HAP-1 (cell line): ENCODE measurements around the gene TBATA.

Experiments used
- DNase-seq, 2 experiments: peaks; one replicate each; pipeline ENCODE4 v3.0.0-alpha.2; 2016 to 2020; ENCODE audit warnings: low spot score in 2 of 2
- H3K27me3 ChIP-seq: fragments of 250-450 bp; sonication (Bioruptor Pico); 2 replicates; pipeline ENCODE4 v1.5.1; 2020; ENCODE audit warnings: low read depth, mild to moderate bottlenecking, moderate library complexity
- H3K36me3 ChIP-seq: fragments of 250-450 bp; sonication (Bioruptor Pico); replicated peaks from 2 replicates; pipeline ENCODE4 v1.5.1; 2020; ENCODE audit warnings: mild to moderate bottlenecking
- H3K4me1 ChIP-seq: fragments of 250-450 bp; sonication (Bioruptor Pico); 2 replicates; pipeline ENCODE4 v1.5.1; 2020; ENCODE audit warnings: mild to moderate bottlenecking
- H3K4me3 ChIP-seq: fragments of 250-450 bp; sonication (Bioruptor Pico); 2 replicates; pipeline ENCODE4 v1.5.1; 2020; ENCODE audit warnings: mild to moderate bottlenecking, moderate library complexity
- H3K9me3 ChIP-seq: fragments of 250-450 bp; sonication (Bioruptor Pico); 2 replicates; pipeline ENCODE4 v1.5.1; 2020; ENCODE audit warnings: mild to moderate bottlenecking, moderate library complexity
- in situ Hi-C: fragments of 300-500 bp; cut with MboI; formaldehyde crosslinking; loops from 3 replicates; pipeline ENCODE4 v1.14.3; 2020; ENCODE audit warnings: low sequenced_read_pairs, inconsistent platforms, mixed read lengths

Gene TBATA

DNA sequence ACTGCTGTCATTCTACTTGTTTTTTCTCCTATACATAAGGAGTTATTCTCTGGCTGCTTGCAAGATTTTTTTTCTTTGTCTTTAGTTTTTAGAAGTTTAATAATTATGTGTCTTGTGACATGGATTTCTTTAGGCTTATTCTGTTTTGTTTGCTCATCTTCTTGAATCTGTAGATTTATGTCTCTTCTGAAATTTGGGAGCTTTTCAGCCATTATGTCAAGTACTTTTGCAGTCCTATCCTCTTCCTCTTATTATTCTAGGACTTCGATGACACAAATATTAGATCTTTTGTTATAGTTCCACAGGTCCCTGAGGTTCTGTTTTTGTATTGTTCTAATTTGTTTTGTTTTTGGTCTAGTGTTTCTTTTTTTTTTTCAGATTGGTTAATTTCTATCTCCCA is 16.7 kb upstream of the TBATA start:
- H3K36me3 ChIP-seq: no peaks in the 10 kb centered on the region
- H3K4me1 ChIP-seq: peaks cover under 1% of the 10 kb centered on the region
- in situ Hi-C loops: no loop called here
- no peak overlapping the region for H3K4me3 ChIP-seq
- no peak for DNase-seq
- H3K27me3 ChIP-seq: no peaks in the 10 kb centered on the region; the same call in 1 of the 2 replicates
- H3K9me3 ChIP-seq: no peaks in the 10 kb centered on the region

DNA sequence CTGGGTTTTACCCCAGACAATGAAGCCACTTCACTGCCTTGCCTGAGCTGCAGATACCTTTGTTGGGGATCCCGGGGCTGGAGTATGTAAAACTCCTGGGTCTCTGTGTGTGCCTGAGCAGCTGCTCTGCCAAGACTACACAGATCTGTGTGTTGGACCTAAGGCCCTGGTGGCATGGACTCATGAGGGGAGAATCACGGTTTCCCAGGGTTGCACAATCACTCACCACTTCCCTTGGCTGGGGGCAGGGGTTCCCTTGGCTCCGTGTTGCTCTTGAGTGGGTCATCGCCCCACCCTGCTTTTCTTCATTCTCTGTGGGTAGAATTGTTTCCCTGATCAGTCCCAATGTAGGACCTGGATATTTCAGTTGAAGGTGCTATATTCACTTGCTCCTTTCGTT is 13.9 kb upstream of the TBATA start:
- no peak overlapping the region for H3K4me3 ChIP-seq
- no peaks in the 10 kb centered on the region; the same call in 1 of the 2 replicates for H3K27me3 ChIP-seq
- H3K9me3 ChIP-seq: no peaks in the 10 kb centered on the region
- no peak for DNase-seq
- no peaks in the 10 kb centered on the region for H3K36me3 ChIP-seq
- in situ Hi-C loops: no loop called here
- no peaks in the 10 kb centered on the region for H3K4me1 ChIP-seq

DNA sequence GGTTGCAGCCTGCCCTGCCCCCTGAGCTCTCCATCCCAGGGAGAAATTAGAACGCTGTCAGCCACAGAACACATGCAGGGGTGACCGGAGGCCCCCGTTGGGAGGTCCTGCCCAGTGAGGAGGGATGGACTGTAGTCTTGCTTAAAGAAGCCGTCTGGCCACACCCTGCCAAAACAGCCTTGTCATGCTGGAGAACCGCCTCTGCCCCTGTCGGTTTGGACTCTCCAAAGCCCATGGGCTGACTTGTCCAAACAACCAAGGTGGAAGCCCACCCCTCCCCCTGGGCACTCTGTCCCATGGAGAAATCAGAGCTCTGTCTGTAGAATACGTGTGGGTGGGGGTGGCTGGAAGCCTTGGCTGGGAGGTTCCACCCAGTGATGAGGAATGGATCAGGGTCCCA is 12.7 kb upstream of the TBATA start:
- no peaks in the 10 kb centered on the region; the same call in 1 of the 2 replicates for H3K27me3 ChIP-seq
- DNase-seq: no peak
- H3K36me3 ChIP-seq: no peaks in the 10 kb centered on the region
- no peak overlapping the region for H3K4me3 ChIP-seq
- H3K4me1 ChIP-seq: no peaks in the 10 kb centered on the region
- in situ Hi-C loops: no loop called here
- H3K9me3 ChIP-seq: no peaks in the 10 kb centered on the region

DNA sequence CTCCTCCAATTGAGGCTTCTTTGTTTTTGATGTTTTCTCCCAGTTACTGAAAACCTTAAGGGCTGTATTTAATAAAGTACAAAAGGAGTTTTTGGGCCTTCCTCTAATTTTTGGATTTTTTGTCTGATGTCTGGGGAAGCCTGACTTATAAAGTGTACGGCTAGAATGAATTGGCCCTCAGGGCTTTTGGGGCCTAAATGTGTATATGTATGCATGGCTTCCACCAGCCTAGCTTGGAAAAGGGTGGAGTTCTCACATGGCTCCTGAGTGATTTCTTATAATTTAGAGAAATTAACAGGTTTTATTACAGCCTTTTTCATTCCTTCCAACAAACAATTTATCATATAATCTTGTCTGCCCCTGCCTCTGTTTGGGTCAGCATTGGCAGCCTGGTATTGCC is 10.4 kb upstream of the TBATA start:
- H3K4me1 ChIP-seq: no peaks in the 10 kb centered on the region
- no peaks in the 10 kb centered on the region for H3K36me3 ChIP-seq
- no peak for DNase-seq
- in situ Hi-C loops: no loop called here
- H3K9me3 ChIP-seq: no peaks in the 10 kb centered on the region
- H3K4me3 ChIP-seq: no peak overlapping the region
- peaks cover 9% of the 10 kb centered on the region for H3K27me3 ChIP-seq

DNA sequence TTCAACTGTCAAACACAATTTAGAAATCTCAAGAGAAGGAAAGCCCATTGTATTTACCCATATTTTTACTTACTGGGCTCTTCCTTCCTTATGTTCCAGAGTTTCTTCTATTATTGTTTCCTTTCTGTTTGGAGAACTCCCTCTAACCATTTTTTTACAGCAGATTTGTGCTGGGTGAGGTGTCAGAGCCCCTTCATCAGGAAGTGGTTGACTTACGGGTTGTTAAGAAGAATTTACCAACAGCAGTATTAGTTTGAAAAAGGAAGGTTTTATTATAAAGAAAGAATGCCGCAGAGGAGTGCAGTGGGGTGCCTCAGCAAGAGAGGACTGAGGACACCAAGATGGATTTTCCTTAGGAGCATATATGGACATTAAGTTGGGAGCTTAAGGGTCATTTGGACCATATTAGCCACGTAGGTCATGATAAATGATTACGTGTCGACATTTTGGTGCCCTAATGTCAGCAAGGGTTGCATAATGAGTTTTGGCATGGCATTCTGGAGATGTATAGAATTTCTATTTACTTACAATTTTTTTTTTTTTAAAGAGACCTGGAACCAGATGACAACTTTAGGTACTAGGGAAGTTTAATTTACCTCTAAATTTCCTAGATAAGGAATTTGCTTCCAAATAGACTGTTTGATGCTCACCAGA is 6.3 kb upstream of the TBATA start:
- Histone ChIP-seq H3K4me1 (no peaks in the 10 kb centered on the region), H3K4me3 (no peak overlapping the region), H3K9me3 (no peaks in the 10 kb centered on the region), H3K36me3 (no peaks in the 10 kb centered on the region), H3K27me3 (peaks cover 14% of the 10 kb centered on the region)
- in situ Hi-C loops: no loop called here
- no peak for DNase-seq

DNA sequence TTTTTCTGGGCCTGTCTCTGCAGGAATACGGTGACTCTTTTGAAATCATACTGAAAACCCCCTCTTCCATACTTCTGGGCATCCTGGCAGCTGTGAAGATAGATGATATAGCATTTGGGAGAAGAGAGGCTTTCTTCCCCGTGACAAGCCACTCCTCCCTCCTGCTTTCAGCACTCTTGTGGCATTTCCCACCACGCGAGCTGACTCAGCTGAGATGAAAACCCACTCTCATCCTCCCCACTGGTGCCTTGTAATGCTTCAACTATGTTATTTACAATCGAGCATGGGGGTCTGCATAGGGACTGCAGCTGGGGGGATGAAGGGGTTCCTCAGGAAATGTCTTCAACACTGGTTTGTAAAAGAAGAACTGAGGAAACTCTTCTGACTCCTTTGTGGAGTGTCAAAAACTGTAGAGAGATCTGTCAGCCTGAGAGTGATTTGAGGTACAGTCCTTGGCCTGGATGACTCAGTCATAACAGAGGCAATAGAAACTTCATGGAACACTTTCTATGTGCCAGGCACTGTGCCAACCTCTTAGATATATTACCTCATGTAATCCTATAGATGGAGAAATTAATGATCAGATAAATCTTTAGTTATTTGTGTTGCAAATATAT is 1.7 kb upstream of the TBATA start:
- H3K4me3 ChIP-seq: no peak overlapping the region
- no peaks in the 10 kb centered on the region for H3K9me3 ChIP-seq
- in situ Hi-C loops: no loop called here
- no peaks in the 10 kb centered on the region for H3K4me1 ChIP-seq
- H3K36me3 ChIP-seq: no peaks in the 10 kb centered on the region
- DNase-seq: no peak
- peaks cover 17% of the 10 kb centered on the region for H3K27me3 ChIP-seq

DNA sequence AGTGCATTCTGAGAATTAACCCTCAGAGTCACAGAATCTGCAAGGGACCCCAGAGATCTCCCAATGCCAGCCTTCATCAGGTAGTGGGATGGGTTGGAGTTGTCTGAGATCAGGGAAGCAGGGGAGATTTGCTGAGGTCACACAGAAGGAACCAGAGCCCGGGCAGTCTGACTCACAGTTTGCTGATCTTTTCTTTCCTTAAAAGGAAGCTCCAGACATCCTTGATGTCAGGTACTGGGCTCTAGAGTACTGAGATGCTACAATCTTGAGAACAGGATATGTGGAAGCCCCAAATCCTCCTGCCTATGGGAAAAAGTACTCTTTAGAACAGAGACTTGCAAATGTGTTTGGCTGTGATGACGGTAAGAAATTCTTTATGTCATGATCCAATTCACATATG is 706 bp downstream of the TBATA start:
- in situ Hi-C loops: no loop called here
- H3K4me3 ChIP-seq: no peak overlapping the region
- DNase-seq: no peak

DNA sequence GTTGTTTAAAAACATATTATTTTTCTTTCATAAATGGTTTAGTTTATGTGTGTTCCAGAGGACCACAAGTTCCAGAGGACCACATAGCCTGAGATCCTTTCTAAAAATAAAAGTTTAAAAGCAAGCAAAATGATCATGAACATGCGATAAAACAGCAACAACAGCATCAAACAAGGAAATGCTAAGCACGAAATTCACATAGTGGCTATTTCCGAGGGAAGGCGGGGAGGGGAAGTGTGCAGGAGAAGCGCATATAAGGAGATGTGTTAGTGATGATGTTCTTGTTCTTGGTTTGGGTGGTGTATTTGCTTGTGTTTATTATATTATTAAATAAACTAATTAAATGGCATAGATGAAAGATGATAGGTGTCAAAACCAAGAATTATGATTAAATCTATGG is 1.2 kb downstream of the TBATA start:
- in situ Hi-C loops: no loop called here

More for the DNA sequence above, 706 bp downstream of the TBATA start:
- no peaks in the 10 kb centered on the region for H3K36me3 ChIP-seq
- 0 out of 2 replicates have a peak, but pooled peaks cover 6% of the 10 kb centered on the region for H3K27me3 ChIP-seq
- no peaks in the 10 kb centered on the region for H3K9me3 ChIP-seq
- no peaks in the 10 kb centered on the region for H3K4me1 ChIP-seq

DNA sequence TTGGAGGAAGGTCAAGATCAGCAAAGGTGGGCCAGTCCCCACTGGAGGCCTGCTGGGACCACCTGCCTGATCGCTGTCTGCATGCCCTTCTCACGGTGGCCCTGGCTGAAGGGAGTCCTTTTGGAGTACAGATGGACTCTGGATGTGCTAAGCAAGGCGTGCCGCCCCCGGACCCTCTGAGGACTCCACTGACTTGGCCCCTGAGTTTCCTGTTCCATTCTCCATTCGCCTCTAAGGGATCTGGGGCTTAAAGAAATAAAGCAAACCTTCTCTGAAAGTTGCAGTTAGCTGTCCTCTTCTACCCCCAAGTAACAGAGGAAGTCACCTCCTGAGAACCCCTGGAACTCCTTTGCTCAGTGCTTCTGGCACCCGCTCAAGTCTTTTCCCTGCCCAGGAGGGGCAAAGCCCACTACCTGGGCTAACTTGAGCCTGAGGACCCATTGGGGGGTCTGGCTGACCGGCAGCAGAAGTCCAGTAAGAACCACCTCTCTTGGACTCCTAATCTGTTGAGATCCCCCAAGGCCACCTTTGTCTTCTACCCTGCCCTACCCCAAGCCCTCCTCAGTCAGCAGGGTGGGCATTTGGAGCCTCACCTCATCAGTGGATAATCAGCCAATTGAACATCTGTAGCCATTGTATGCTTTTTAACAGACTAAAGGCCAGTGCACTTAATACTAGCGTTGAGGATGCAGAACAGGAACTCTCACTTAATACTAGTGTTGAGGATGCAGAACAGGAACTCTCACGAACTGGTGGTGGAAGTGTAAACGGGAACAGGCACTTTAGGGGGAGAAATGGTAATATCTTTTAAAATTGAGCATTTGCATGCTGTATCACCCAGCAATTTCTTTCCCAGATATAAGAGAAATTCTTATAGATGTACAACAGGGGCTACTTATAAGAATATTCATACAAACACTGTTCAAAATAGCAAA is 2.2 kb downstream of the TBATA start:
- no peak for DNase-seq
- H3K9me3 ChIP-seq: no peaks in the 10 kb centered on the region
- no peak overlapping the region for H3K4me3 ChIP-seq
- in situ Hi-C loops: no loop called here
- H3K4me1 ChIP-seq: no peaks in the 10 kb centered on the region
- H3K27me3 ChIP-seq: 0 out of 2 replicates have a peak, but pooled peaks cover 6% of the 10 kb centered on the region
- H3K36me3 ChIP-seq: no peaks in the 10 kb centered on the region

More for the DNA sequence above, 1.2 kb downstream of the TBATA start:
- Histone ChIP-seq H3K27me3 (0 out of 2 replicates have a peak, but pooled peaks cover 6% of the 10 kb centered on the region), H3K4me1 (no peaks in the 10 kb centered on the region), H3K4me3 (no peak overlapping the region), H3K36me3 (no peaks in the 10 kb centered on the region), H3K9me3 (no peaks in the 10 kb centered on the region)
- DNase-seq: no peak

DNA sequence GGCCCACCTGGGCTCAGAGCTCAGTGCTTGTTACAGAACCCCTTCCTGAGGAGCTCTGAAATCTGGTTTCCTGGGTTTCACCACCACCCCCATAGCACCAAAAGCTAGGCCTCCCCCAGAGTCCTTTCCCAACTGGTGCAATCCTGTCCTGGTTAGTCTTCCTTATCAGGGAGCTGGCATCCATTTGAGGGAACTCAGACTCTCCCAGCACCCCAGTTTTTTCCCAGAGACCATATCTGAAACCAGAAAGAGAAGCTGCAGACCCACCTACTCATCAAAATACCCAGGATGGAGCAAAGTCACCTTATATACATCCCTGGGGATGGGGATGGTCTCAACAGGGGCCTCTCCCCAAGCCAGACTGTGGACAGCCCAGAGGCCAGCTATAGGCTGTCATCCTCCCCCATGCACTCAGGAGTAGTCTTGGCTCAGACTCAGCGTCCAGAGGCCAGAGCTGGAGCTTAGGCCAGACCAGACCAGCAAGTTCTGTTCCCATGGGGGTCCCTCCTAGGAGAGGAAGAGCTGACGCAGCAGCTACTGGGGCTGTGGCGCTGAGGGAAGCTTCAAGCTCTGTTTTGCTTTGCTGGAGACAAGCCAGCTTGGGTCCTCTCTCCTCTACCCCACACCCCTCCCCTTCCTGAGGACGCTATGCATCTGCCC is 3.0 kb downstream of the TBATA start:
- no peaks in the 10 kb centered on the region for H3K36me3 ChIP-seq
- no peaks in the 10 kb centered on the region for H3K4me1 ChIP-seq
- H3K4me3 ChIP-seq: no peak overlapping the region
- no peaks in the 10 kb centered on the region for H3K9me3 ChIP-seq
- in situ Hi-C loops: no loop called here
- 0 out of 2 replicates have a peak, but pooled peaks cover 6% of the 10 kb centered on the region for H3K27me3 ChIP-seq
- DNase-seq: no peak

DNA sequence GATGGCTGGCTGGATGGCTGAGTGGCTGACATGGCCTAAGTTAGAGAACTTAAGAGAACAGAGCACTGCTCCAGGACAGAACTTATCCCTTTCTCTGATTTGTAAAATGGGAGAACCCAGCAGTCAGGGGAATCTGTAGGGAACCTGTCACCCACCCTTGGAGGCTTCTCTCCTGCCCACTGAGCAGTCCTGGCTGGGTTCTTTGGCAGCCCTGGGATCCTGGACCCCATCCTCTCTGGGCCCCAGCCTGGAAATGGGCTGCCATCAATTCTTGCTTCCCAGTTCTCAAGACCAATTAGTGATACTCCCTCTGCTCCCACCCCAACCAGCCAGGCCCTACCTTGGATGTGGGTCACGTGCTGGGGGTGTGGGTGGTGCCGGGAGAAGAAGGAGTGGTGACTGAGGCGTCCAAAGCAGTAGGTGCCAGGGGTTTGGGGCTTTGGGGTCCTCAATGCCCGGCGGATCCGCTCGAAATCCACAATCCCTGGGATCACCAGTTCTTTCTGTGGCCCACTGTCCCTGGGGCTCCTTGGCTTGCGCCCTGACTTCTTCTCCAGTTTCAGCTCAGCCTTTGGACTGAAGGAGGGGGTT is 3.6 kb downstream of the TBATA start:
- Histone ChIP-seq H3K4me3 (no peak overlapping the region), H3K4me1 (no peaks in the 10 kb centered on the region), H3K36me3 (no peaks in the 10 kb centered on the region), H3K27me3 (0 out of 2 replicates have a peak, but pooled peaks cover 6% of the 10 kb centered on the region), H3K9me3 (no peaks in the 10 kb centered on the region)
- in situ Hi-C loops: no loop called here
- DNase-seq: no peak

DNA sequence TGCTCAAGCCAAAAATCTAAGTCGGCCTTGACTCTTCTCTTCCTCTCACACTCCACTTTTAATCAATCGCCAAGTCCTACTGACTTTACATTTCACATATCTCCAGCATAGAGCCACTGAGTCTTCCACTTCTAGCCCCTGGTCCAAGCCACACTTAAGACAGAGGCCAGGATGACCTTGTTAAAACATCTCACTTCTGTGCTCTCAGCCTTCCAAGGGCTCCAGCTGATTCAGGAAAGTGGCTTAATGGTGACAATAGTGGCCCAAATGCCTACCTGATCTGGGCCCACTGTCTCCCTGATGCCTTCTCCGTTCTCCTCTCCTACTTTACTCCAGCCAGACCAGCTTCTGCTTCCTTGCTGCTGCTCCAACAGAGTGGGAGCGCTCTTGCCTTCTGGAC is 4.4 kb downstream of the TBATA start:
- in situ Hi-C loops: no loop called here
- Histone ChIP-seq H3K4me3 (no peak overlapping the region), H3K27me3 (0 out of 2 replicates have a peak, but pooled peaks cover 6% of the 10 kb centered on the region)

DNA sequence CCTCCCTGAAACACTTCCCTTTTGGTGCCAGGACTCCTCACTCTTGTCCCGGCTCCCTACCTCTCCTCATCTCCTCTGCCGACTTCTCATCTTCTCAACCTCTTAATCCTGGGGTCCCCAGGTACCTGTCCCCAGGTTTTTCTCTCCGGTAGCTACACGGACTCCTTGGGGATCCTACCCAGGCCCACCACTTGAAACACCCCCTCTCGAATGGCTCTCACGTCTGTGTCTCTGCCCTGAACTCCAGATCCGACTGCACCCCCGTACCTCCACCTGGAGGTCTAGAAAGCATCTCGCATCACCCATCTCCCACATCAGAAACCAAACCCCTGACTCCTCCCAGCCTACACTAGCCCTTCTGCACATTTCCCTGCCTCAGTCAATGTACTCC is 4.8 kb downstream of the TBATA start:
- Histone ChIP-seq H3K27me3 (0 out of 2 replicates have a peak, but pooled peaks cover 6% of the 10 kb centered on the region), H3K36me3 (no peaks in the 10 kb centered on the region), H3K9me3 (no peaks in the 10 kb centered on the region), H3K4me1 (no peaks in the 10 kb centered on the region), H3K4me3 (no peak overlapping the region)
- DNase-seq: no peak
- in situ Hi-C loops: no loop called here

More for the DNA sequence above, 4.4 kb downstream of the TBATA start:
- no peaks in the 10 kb centered on the region for H3K9me3 ChIP-seq
- no peaks in the 10 kb centered on the region for H3K36me3 ChIP-seq
- H3K4me1 ChIP-seq: no peaks in the 10 kb centered on the region
- DNase-seq: no peak
